GM19193 (cell line): Measurements from ENCODE around the gene UTS2.

ENCODE experiments used
- POLR2A ChIP-seq: IDR thresholded peaks from 4 replicates; pipeline ENCODE4 v1.6.1; 2011; ENCODE audit not compliant: insufficient read depth, insufficient read length; ENCODE audit errors: extremely low read depth

Gene UTS2

DNA sequence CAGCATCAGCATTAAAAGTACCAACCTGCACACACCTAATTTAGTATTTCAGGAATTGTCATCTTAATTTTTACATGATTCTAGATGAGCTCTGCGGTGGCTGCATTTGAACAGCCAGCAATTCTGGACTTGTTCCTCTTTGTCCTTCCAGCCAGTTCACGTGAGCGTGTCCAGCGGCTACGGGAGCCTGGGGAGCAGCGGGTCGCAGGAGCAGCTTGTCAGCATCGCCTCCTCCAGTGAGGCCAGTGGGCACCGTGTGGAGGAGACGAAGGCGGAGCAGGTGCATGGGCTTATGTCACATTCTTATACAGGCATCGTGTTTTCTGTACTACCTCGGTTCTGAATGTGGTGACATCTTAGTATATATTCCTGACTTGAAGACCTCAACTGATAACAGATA lies 43.1 kb downstream of the UTS2 start:
- TF ChIP-seq POLR2A, result no peak

DNA sequence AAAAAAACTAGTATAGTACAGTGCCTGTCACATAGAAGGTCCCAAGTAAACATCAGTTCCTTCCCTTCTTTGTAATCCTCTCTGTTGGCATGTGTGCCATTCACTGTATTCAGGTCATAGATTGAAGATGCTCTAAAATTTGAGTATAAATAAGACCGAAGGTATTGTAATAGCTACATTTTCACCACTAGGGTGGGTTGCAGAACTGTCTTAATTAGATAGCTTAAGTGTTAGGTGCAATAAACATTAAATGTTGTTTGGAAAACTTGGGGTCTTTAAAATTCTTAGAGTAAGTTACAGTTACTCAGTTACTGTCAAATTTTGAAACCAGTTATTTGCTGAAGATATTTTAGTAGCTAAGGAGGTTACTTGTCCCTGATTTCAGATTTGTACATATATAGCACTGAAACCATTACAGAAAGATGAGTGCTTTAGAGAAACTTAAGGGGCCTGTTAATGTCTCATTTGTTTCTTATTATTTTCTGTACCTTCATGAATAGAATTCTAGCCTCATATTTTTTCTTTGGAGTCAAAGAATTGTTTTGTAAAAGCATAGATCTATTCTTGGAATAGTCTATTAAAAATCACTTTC lies 44.5 kb downstream of the UTS2 start:
- no peak for TF ChIP-seq POLR2A

DNA sequence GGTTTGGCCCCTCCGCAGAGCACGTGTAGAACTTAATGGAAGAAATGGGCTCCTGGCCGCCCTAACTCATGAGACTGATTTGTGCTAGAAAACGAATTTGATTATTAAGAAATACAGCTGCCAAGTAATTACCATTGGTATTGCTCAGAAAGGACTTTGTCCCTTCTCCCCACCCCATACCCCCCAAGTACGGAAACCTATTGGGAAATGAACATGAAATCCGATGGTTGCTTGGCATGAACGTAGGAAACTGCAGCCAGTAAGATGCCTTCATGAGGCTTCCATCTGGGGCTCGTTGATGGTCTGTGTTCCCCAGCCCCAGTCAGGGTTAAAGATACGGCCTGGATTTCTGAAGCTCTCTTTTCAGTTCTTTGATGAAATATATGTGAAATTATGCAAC lies 47.4 kb downstream of the UTS2 start:
- TF ChIP-seq POLR2A, result no peak
